GM21619 (cell line): ENCODE measurements around the gene ANXA9.
A peak's percentile ranks its signal among the peaks of the same experiment; 100 is the strongest.

Experiments
- ATAC-seq: cut with Tn5 transposase; IDR thresholded peaks from one replicate; pipeline ENCODE4 v1.9.1; 2021; ENCODE audit not compliant: unreplicated experiment

Gene ANXA9, protein sequence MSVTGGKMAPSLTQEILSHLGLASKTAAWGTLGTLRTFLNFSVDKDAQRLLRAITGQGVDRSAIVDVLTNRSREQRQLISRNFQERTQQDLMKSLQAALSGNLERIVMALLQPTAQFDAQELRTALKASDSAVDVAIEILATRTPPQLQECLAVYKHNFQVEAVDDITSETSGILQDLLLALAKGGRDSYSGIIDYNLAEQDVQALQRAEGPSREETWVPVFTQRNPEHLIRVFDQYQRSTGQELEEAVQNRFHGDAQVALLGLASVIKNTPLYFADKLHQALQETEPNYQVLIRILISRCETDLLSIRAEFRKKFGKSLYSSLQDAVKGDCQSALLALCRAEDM

DNA sequence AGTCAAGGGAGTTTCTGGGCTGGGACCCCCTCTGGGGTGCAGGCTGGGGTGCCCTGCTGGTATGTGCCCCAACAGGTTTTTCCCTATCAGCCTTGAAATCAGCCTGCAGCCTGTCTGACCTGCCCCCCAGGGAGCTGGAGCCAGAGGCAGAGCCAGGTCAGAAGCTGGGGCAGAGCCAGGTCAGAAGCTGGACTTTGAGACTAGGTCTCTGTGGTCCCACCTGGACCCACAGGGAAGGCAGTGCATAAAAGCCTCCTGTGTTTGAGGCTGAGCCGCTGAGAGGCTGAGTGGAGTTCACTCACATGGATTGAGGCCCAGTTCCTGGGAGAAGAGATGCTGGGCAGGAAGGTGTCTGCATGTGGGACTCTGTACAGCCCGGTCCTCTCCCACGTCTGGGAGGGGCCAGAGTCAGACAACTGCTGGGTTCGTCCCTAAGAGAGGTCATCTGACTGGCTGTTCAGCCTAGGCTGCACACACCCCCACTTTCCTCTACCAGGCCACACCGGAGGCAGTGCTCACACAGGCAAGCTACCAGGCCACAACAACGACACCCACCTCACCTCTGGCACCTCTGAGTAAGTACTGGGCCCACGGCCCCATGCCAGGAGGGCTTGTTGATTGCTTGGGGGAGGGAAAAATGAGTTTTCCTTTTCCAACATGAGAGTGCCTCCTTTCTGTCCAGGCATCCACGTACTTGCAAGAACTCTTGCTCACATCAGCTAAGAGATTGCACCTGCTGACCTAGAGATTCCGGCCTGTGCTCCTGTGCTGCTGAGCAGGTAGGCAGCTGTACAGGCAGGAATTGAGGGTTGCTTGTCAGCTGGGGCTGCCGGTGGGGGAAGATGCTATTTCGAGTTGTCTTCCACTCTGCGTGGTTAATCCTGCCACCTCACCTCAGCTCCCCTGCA, at the start of gene ANXA9:
ANXA9 (plus strand) TSS at position 488 of the 908 bp plus-strand sequence. CDS start 814 bp downstream, outside the sequence.
- no peak for ATAC-seq

DNA sequence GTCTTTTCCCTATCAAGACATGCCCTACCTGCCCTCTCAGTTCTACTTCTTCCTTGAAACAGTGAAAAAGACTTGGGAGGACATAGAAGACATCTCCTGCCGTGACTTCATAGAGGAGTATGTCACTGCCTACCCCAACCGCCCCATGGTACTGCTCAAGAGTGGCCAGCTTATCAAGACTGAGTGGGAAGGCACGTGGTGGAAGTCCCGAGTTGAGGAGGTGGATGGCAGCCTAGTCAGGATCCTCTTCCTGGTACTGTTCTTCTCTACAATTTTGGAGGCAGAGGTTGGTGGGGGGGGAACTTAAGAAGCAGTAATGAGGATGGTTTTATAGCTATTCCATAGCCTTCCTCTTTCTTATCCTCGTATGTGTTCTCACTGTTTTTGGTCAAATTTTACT, 37.2 kb upstream of the ANXA9 start:
- no peak for ATAC-seq

DNA sequence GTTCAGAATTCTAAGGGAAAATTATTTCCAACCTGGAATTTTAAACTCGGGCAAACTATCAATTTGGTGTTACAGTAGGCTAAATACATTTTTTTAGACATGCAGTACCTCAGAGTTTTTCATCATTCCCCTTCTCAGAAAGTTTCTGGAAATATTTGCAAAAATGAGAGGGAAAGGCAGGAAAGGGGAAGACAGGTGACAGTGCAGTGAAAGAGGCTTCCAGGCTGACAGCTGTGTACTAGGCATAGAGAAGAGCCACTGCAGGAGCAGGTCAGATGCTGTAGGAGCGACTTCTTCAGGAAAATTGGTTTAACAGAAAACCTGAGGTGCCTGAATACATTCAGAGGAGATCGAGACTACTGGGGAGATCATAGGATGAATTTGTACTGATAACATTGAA, 27.4 kb upstream of the ANXA9 start:
- ATAC-seq, result no peak

DNA sequence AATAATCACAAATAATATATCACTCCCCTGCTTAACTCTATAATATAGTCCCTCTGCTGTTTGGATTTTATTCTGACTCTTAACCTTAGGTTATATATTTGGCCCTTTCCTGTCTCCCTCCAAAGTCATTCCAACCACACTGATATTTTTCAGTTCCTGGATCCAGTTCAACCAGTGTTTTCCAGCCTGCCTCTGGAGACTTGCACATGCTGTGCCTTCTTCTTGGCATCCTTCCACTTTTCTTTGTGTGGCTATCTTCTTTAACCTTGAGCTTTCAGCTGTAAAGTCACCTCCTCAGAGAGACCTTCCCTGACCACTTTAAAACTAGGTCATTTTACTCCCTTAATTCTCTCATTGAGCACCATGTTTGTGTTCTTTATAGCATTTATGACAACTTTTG, 26.8 kb upstream of the ANXA9 start:
- no peak for ATAC-seq

DNA sequence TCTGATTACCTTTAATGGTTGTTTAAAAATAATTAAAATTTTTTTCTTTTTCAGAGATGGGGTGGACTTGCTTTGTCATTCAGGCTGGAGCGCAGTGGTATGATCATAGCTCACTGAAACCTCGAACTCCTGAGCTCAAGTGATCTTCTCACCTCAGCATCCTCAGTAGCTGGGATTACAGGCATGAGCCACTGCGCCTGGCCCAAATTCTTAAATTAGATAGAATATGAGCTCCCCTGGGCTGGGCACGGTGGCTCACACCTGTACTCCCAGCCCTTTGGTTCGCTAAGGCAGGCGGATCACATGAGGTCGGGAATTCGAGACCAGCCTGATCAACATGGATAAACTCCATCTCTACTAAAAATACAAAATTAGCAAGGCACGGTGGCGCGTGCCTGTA, 24.4 kb upstream of the ANXA9 start:
- no peak for ATAC-seq

DNA sequence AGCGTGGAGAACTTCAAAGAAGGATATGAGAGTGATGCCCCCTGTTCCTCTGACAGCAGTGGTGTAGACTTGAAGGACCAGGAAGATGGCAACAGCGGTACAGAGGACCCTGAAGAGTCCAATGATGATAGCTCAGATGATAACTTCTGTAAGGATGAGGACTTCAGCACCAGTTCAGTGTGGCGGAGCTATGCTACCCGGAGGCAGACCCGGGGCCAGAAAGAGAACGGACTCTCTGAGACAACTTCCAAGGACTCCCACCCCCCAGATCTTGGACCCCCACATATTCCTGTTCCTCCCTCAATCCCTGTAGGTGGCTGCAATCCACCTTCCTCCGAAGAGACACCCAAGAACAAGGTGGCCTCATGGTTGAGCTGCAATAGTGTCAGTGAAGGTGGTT, 21.4 kb upstream of the ANXA9 start:
- no peak for ATAC-seq

DNA sequence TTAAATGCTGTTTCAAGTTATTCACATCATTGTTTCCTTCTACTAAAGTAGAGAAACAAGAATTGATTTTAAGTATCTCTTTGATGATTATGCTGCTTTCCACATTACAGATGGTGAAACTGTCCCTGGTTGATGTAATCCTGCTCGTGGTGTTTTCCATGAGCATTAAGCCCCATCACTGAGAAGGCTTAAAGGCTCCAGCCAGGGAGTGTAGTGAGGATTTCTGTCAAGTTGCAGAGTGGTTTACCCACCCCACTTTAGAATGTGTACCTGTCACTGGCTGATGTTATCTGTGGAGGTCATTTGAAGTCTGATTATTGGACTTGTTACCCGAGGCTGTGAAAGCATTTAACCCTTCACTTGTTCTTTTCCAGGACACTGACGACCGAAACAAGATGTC, 20.3 kb upstream of the ANXA9 start:
- ATAC-seq, result no peak

DNA sequence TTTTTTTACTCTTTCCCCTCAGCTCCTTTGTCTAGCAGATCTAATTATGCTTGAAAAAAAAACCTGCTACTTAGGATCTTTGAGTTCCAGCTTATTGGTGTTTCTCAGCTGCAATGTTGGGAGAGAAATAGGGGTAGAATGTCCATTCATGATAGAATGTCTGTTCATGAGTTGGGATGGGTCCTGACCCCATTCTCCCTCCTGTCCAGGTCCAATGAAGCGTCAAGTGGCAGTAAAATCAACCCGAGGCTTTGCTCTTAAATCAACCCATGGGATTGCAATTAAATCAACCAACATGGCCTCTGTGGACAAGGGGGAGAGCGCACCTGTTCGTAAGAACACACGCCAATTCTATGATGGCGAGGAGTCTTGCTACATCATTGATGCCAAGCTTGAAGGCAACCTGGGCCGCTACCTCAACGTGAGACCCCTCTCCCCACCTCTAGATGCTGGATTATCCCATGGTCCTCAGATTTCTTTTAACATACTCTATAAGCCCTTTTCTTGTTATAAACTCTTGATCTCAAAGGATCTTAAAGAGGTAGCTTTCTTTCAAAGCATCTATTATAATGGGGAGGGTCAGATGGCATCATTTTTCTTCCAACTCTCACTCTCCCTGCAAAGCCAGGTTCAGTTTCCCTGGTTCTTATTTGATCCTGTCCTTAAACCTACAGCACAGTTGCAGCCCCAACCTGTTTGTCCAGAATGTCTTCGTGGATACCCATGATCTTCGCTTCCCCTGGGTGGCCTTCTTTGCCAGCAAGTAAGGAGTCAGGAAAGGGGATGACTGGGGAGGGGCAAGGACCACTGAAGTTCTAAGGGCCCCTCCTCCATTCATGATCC, 18.6 kb upstream of the ANXA9 start:
- ATAC-seq, result no peak

DNA sequence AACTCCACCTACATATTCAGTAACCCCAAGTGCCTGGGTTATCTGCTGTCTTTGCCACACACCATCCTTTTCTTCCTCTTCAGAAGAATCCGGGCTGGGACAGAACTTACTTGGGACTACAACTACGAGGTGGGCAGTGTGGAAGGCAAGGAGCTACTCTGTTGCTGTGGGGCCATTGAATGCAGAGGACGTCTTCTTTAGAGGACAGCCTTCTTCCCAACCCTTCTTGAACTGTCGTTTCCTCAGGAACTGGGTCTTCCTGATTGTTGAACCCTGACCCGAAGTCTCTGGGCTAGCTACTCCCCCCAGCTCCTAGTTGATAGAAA, 18.0 kb upstream of the ANXA9 start:
- no peak for ATAC-seq

DNA sequence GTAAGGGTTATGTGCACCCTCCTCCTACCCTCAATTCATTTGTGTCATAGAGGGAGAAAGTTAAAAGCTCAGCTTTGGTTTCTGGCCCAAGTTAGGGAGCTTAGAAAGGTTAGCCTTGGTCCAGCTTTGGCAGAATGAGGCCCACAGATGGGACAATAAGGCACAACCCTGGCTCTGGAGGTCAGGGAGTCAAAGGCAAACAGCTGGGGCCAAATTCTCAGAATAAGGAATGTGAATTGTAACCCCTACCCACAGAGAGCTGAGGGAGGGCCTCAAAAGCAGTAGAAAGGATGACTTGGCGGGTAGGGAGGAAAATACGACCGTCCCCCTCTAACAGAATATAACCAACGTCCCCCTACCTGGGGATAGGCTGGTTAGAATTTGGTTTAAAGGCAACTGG, 16.5 kb upstream of the ANXA9 start:
- no peak for ATAC-seq

DNA sequence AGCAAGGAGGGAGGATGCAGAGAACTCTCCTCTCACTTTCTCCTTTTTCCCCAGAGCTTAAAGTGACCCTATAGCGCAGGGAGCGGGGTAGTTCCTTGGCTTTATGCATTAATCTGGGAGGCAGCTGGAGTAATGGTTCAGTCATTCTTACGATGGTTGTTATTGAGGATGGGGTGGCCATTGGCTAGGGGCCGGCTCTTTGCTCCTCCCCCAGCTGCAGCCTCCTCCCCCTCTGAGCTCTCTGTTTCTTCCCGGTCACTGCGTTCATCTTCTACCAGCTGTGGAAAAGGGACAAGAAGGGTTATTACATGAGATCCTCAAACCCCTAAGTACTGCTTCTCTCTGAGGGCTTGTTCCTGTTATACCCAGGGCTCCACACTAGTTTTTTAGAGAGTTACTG, 16.1 kb upstream of the ANXA9 start:
- no peak for ATAC-seq

DNA sequence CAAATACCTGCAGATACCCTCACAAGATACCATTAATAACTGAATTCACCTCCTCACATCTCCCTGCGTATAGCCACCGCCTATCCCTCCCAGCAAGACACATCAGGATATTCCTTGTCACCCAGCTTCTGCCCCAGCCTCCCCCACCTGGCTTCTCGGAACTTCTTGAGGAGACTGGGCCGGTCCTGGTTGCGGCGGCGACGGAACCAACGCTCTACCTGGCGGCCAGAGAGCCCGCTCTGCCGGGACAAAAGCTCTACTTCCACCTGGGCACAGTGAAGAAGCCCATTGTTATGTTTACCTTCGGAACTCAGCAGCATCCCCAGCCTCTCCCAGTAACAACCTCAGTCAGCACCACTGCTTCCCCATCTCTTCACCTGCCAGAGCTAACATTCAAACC, 14.2 kb upstream of the ANXA9 start:
- no peak for ATAC-seq

DNA sequence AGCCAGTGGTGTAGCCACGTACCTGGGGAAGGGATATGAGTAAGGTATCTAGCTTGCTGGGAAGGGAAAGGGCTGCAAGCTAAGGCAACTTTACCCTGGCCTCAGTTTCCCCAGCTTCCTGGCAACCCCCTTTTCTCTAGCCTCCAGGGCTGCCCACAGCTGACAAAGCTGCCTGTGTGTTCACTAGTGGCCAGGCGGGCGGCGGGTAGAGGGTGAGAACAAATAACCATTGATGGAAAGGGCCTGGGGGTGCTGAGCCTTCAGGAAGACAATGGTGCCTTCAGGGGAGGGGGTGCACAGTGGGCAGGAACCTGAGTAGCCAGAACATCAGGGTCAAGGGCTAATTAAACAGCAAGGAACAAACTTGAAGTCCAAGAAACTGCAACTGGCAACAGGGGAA, 13.6 kb upstream of the ANXA9 start:
- ATAC-seq, result no peak

DNA sequence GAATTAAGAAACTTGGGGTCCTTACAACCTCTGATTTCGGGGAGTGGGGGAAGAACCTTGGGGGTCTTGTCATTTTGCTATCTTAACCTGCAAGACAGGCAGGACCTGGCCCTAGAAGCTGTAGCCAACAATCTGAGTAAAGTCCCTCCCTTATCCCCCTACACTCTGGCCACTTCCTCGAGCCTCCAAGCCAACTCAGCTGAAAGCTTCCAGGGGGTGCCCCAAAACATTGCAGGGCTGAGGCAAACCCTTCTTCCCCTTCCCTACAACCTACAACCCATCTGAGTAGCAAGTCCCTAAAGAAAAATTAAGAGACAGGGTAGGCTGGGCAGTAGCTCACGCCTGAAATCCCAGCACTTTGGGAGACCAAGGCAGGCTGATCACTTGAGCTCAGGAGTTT, 12.5 kb upstream of the ANXA9 start:
- no peak for ATAC-seq

DNA sequence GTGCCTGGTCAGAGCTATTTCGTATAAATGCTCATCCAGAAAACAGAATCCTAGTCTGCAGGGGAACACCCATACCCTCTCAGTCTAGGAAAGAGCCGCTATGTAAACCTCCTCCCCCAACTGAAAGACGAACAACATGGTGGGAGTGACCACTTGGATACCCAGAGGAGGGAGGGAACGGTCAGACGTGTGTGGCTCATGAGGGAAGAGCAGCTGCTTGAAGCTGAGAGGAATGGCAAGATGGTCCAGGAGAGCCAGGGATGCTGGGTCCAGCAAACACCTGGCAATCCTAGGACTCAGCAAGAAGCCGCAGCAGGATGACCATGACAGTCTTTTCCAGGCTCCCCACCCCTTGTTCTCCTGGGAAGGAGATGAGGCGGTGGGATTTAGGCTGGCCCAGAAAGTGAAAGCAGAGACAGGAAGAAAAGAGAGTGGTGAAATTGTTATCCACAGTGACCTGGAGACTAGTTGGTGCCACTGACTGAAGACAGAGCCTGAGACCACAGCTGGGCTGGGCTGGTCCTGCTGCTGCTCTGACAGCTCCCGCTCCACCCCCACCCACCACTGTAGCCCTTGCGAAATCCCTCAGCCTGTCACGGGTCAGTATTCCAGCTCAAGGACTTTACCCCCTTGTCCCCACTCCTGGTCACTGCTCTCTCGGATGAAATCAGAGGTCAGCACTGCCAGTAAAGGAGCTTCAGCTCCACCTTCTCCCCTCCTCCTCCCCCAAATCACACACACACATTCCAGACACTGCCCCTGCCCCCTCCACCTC, 11.1 kb upstream of the ANXA9 start:
- ATAC-seq, result no peak

DNA sequence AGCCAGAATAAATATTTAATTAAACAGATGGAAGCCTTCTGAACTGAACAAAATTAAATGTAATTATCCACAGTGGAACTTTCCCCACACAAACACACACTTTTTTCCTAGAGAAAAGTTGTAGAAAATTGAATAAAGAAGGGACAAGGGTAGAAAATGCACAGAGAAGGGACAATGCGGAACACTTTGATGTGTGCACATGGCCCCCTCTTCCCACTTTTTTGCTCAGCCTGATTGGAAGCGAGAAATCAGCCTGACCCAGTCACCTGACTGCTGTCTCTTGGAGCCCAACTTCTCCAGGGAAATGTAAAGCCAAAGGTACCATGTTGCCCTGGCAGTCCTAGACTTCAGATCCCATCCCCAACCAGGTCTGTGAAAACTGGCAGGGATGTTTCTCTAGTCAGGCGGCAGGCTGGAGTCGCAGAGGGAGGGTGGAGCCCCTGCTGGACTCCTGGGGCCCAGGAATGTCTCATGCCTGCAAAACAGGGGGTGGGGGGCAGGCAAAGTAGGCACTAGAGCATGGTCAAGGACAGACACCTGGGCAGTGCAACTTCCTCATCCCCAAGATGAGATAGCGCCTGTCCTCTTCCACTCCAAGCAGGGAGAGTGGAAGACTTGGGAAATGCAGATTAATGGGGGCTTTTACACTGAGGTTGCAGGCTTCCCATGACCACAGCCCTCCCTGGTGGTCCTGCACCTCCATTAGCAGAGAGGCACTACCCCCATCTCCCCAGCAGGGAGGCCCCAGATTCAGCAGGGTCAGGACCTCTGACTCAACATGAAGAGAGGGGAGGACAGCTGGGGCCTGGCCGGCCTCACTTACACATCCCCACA, 10.3 kb upstream of the ANXA9 start:
- no peak for ATAC-seq

DNA sequence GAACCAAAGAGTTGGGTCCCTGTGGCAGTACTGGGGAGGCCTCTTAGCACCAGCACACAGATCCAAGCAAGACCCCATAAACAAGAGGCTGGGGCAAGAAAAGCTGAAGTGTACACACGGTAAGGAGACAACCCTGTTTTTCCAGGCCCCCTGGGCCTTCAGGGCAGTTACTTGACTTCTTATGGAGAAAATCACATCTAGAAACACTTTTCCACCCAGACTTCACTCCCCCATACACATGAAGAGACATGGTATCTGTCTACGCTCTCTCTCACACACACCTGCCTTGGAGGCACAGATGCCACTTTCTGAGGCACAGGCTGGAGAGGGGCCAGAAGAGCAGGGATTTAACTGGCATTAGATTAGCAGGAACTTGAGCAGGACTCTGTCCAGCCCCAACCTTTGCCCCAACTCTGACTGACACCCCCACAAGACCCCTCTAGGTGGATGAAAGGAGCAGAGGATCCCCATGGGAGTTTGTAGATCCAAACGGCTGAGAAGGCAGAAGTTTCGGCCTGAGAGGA, 9.6 kb upstream of the ANXA9 start:
- no peak for ATAC-seq

DNA sequence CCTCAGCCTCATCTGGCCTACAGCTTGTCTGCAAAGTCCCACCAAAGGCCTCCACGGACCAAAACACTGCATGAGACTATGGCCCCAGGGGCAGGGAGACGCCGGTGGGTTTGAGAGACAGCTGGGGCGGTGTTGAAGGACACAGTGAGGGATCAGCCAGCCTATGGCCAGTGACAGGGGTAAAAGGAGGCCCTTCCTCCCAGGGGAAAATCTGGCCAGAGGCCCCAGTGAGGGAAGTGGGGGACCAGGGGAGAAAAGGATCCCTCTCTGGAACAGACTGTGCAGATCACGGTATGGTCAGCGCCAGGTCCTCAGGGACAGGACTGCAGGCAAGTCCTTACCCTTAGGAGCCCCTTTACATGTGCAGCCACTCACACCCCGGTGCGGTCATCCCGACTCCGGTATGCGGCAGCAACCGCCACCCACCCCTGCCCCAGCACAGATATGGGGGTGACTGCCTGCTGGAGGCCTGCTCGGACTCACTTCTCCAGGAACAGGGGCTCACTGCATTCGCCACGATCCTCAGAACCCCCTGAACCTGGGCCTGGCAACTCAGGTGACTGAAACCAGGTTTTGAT, 8.7 kb upstream of the ANXA9 start:
- ATAC-seq, result no peak

DNA sequence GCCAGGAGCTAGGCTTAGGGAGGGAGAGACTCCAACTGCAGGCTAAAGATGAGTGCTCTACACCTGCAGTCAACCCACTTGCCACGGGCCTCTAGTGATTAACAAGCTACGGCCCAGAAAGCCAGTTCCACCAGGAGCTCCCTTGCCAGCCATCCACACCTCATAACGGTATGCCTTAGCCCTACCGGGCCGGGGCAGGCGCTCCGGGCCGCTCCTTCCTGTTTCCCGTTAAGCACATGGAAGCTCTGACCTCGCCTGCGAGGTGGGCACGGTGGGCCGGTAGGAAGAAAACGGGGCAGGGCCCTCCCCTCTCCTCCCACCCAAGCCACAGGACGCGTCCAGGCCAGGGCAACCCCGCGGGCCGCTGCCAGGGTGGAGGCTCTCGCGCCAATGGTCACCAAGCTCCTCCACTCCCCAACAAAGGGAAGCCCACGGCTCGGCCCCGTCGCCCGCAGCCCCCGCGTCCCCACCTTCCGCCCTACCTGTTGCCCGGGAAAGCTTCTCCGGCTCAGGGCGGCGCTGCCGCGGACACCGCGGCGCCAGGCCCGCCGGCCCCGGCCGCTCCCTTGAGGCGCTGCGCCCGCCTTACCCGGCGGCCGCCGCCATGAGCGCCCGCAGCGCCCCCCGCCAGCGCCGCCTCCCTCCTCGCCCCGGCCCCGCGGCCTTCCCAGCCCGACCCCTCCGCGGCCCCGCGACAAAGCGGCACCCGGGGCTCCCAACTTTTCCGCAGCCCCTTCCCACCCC, 8.1 kb upstream of the ANXA9 start:
- ATAC-seq, result peak; percentile 37
